ENCODE measurements around the gene SERPINE2.

Gene SERPINE2

DNA sequence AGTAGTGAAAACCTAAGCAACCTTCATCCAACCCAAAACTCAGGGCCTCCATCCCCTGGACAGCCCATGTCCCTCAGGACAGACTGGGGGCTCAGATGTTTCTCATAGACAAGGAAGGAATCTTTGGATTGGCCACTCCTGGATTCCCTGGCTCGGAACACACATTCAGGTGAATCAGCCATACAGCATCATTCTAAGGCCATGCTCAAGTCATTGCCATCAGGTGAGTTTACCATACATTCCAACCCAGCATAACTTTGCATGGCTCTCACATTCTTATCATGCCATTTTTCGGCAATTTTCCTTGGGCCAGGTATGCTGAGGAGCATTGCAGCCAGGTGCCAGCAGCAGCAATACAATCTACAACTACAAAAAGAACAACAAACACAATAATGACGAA lies 34.6 kb upstream of the SERPINE2 start:
- no peak overlapping the region for H3K27ac ChIP-seq (ENCODE audit: low read depth, low read length)
- H3K27me3 ChIP-seq (ENCODE audit: control insufficient read depth in 1 of 2, insufficient read depth in 2 of 2, low read length in 2 of 2), result peaks cover 0 to 2% of the 10 kb centered on the region in 2 donors
- H3K4me3 ChIP-seq (ENCODE audit: low read depth in 1 of 2, low read length in 2 of 2), result no peak overlapping the region
- H3K4me1 ChIP-seq (ENCODE audit: control insufficient read depth in 1 of 2, insufficient read depth in 2 of 2, low read length in 2 of 2), result no peaks in the 10 kb centered on the region
- no peaks in the 10 kb centered on the region for H3K9me3 ChIP-seq (ENCODE audit: control insufficient read depth in 1 of 2, low read length in 2 of 2)
- H3K36me3 ChIP-seq (ENCODE audit: control insufficient read depth in 1 of 2, insufficient read depth in 2 of 2, low read length in 2 of 2), result no peaks in the 10 kb centered on the region
- no peak overlapping the region for H3K9ac ChIP-seq (ENCODE audit: low read depth in 1 of 2, low read length in 2 of 2)

DNA sequence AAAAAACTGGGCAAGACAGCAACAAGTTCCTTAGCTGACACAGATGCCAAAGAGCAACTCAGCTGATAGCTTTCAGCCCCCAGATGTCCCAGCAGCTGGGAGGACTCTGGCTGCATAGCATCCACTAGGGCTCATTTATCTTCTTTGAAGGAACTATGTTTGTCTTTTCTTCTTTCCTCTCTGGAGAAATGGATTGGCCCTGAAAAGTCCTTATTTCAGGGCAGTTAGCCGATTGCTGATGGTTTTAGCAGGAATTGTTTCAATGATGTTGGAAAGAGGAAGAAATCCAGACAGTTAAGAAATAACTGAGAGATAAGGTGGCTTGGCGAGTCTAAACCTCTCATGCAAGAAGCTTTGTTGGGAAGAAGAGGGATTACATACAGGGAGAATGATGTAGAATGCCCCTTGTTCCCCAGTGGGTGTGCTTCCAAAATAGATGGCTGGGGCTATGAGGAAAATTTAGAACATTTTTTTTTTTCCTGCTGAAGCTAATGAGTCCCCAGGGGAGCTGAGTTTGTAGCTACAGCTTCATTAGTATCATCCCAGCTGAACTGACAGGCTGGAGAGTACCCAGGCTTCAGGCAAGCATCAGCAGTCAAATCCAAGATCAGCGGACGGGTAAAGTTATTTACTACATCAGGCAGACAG lies 33.6 kb upstream of the SERPINE2 start:
- Histone ChIP-seq H3K27me3 (ENCODE audit: control insufficient read depth in 1 of 2, insufficient read depth in 2 of 2, low read length in 2 of 2) (peaks cover 0 to 2% of the 10 kb centered on the region in 2 donors), H3K4me1 (ENCODE audit: control insufficient read depth in 1 of 2, insufficient read depth in 2 of 2, low read length in 2 of 2) (no peaks in the 10 kb centered on the region), H3K36me3 (ENCODE audit: control insufficient read depth in 1 of 2, insufficient read depth in 2 of 2, low read length in 2 of 2) (no peaks in the 10 kb centered on the region), H3K9me3 (ENCODE audit: control insufficient read depth in 1 of 2, low read length in 2 of 2) (no peaks in the 10 kb centered on the region), H3K27ac (ENCODE audit: low read depth, low read length) (no peak overlapping the region), H3K9ac (ENCODE audit: low read depth in 1 of 2, low read length in 2 of 2) (no peak overlapping the region), H3K4me3 (ENCODE audit: low read depth in 1 of 2, low read length in 2 of 2) (no peak overlapping the region)

GRCh38 chr2:224069172-224069571 lies 30.1 kb upstream of the SERPINE2 start:
- peaks cover 0 to 2% of the 10 kb centered on the region in 2 donors for H3K27me3 ChIP-seq (ENCODE audit: control insufficient read depth in 1 of 2, insufficient read depth in 2 of 2, low read length in 2 of 2)
- no peak overlapping the region for H3K4me3 ChIP-seq (ENCODE audit: low read depth in 1 of 2, low read length in 2 of 2)
- no peaks in the 10 kb centered on the region for H3K36me3 ChIP-seq (ENCODE audit: control insufficient read depth in 1 of 2, insufficient read depth in 2 of 2, low read length in 2 of 2)
- H3K27ac ChIP-seq (ENCODE audit: low read depth, low read length), result no peak overlapping the region
- H3K4me1 ChIP-seq (ENCODE audit: control insufficient read depth in 1 of 2, insufficient read depth in 2 of 2, low read length in 2 of 2), result no peaks in the 10 kb centered on the region
- no peaks in the 10 kb centered on the region for H3K9me3 ChIP-seq (ENCODE audit: control insufficient read depth in 1 of 2, low read length in 2 of 2)
- no peak overlapping the region for H3K9ac ChIP-seq (ENCODE audit: low read depth in 1 of 2, low read length in 2 of 2)

DNA sequence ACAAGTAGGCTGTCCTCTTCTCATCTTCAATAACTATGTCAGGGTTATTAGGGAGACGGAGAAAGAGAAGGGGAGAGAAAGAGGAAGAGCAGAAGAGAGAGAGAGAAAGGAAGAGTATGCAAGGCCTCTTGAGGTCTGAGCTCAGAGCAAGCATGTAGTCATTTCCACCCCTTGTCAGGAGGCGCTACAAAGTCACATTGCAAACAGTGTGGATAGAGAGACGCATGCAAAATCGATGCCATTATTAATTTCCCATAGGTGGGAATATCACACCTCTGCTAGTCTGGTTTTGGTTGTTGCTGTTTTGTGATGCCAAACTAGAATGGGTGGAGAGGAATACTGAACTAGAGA lies 24.2 kb upstream of the SERPINE2 start:
- Histone ChIP-seq H3K27ac (ENCODE audit: low read depth, low read length) (no peak overlapping the region), H3K36me3 (ENCODE audit: control insufficient read depth in 1 of 2, insufficient read depth in 2 of 2, low read length in 2 of 2) (no peaks in the 10 kb centered on the region), H3K9ac (ENCODE audit: low read depth in 1 of 2, low read length in 2 of 2) (no peak overlapping the region), H3K4me1 (ENCODE audit: control insufficient read depth in 1 of 2, insufficient read depth in 2 of 2, low read length in 2 of 2) (peaks cover 5 to 11% of the 10 kb centered on the region in 2 donors), H3K4me3 (ENCODE audit: low read depth in 1 of 2, low read length in 2 of 2) (no peak overlapping the region), H3K9me3 (ENCODE audit: control insufficient read depth in 1 of 2, low read length in 2 of 2) (no peaks in the 10 kb centered on the region), H3K27me3 (ENCODE audit: control insufficient read depth in 1 of 2, insufficient read depth in 2 of 2, low read length in 2 of 2) (no peaks in the 10 kb centered on the region)

- Histone ChIP-seq H3K27ac (ENCODE audit: low read depth, low read length) (no peak overlapping the region), H3K36me3 (ENCODE audit: control insufficient read depth in 1 of 2, insufficient read depth in 2 of 2, low read length in 2 of 2) (no peaks in the 10 kb centered on the region), H3K9me3 (ENCODE audit: control insufficient read depth in 1 of 2, low read length in 2 of 2) (no peaks in the 10 kb centered on the region), H3K4me3 (ENCODE audit: low read depth in 1 of 2, low read length in 2 of 2) (no peak overlapping the region), H3K27me3 (ENCODE audit: control insufficient read depth in 1 of 2, insufficient read depth in 2 of 2, low read length in 2 of 2) (no peaks in the 10 kb centered on the region), H3K9ac (ENCODE audit: low read depth in 1 of 2, low read length in 2 of 2) (no peak overlapping the region), H3K4me1 (ENCODE audit: control insufficient read depth in 1 of 2, insufficient read depth in 2 of 2, low read length in 2 of 2) (peaks cover 5 to 11% of the 10 kb centered on the region in 2 donors)
These were observed 23.6 kb upstream of the SERPINE2 start for GRCh38 chr2:224062481-224063297.

GRCh38 chr2:224060783-224061482 lies 21.8 kb upstream of the SERPINE2 start:
- H3K27me3 ChIP-seq (ENCODE audit: control insufficient read depth in 1 of 2, insufficient read depth in 2 of 2, low read length in 2 of 2), result no peaks in the 10 kb centered on the region
- no peak overlapping the region for H3K4me3 ChIP-seq (ENCODE audit: low read depth in 1 of 2, low read length in 2 of 2)
- no peak overlapping the region for H3K27ac ChIP-seq (ENCODE audit: low read depth, low read length)
- no peak overlapping the region for H3K9ac ChIP-seq (ENCODE audit: low read depth in 1 of 2, low read length in 2 of 2)
- H3K9me3 ChIP-seq (ENCODE audit: control insufficient read depth in 1 of 2, low read length in 2 of 2), result no peaks in the 10 kb centered on the region
- peaks cover 5 to 11% of the 10 kb centered on the region in 2 donors for H3K4me1 ChIP-seq (ENCODE audit: control insufficient read depth in 1 of 2, insufficient read depth in 2 of 2, low read length in 2 of 2)
- no peaks in the 10 kb centered on the region for H3K36me3 ChIP-seq (ENCODE audit: control insufficient read depth in 1 of 2, insufficient read depth in 2 of 2, low read length in 2 of 2)

- Histone ChIP-seq H3K9me3 (ENCODE audit: control insufficient read depth in 1 of 2, low read length in 2 of 2) (no peaks in the 10 kb centered on the region), H3K4me1 (ENCODE audit: control insufficient read depth in 1 of 2, insufficient read depth in 2 of 2, low read length in 2 of 2) (peaks cover 5 to 11% of the 10 kb centered on the region in 2 donors), H3K9ac (ENCODE audit: low read depth in 1 of 2, low read length in 2 of 2) (no peak overlapping the region), H3K27me3 (ENCODE audit: control insufficient read depth in 1 of 2, insufficient read depth in 2 of 2, low read length in 2 of 2) (no peaks in the 10 kb centered on the region), H3K4me3 (ENCODE audit: low read depth in 1 of 2, low read length in 2 of 2) (no peak overlapping the region), H3K36me3 (ENCODE audit: control insufficient read depth in 1 of 2, insufficient read depth in 2 of 2, low read length in 2 of 2) (no peaks in the 10 kb centered on the region), H3K27ac (ENCODE audit: low read depth, low read length) (no peak overlapping the region)
These were observed 20.1 kb upstream of the SERPINE2 start for GRCh38 chr2:224059178-224059577.

DNA sequence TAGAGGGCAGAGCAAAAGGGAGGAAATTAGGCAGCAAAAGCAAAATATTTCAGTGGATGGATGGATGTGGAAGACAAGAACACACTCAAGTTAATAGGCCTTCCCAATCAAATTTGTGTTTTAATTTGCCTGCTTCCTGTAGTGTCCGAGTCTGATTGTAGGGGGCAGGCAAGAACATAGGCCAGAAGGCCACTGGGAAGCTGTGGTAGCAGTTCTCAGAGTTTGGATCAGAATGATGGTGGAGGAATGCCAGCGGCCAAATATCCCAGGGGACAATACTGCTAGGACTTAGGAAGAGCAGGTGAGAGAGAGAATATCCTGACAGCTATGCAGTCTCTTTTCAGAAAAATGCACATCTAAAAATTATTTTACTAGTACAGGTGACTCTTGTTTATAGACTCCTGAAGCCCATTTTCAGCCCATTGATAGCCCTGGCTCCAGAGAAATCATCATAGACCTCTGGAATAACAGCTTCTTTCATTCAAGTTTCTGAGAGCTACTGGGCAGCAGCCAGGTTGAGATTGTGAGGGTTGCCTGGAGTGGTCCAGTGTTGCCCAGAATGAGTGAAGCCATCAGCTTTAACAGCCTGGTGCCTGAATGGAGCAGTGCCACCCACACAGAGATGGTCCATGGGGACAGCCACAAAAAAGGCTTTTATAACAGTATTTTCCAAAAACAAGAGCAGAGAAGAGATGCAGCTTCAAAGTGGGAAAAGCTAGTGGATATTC lies 19.1 kb upstream of the SERPINE2 start:
- H3K27ac ChIP-seq (ENCODE audit: low read depth, low read length), result no peak overlapping the region
- no peak overlapping the region for H3K9ac ChIP-seq (ENCODE audit: low read depth in 1 of 2, low read length in 2 of 2)
- H3K4me3 ChIP-seq (ENCODE audit: low read depth in 1 of 2, low read length in 2 of 2), result no peak overlapping the region
- H3K36me3 ChIP-seq (ENCODE audit: control insufficient read depth in 1 of 2, insufficient read depth in 2 of 2, low read length in 2 of 2), result no peaks in the 10 kb centered on the region
- H3K27me3 ChIP-seq (ENCODE audit: control insufficient read depth in 1 of 2, insufficient read depth in 2 of 2, low read length in 2 of 2), result no peaks in the 10 kb centered on the region
- peaks cover 5 to 9% of the 10 kb centered on the region in 2 donors for H3K4me1 ChIP-seq (ENCODE audit: control insufficient read depth in 1 of 2, insufficient read depth in 2 of 2, low read length in 2 of 2)
- no peaks in the 10 kb centered on the region for H3K9me3 ChIP-seq (ENCODE audit: control insufficient read depth in 1 of 2, low read length in 2 of 2)

GRCh38 chr2:224056889-224057288 lies 17.8 kb upstream of the SERPINE2 start:
- Histone ChIP-seq H3K27me3 (ENCODE audit: control insufficient read depth in 1 of 2, insufficient read depth in 2 of 2, low read length in 2 of 2) (no peaks in the 10 kb centered on the region), H3K9me3 (ENCODE audit: control insufficient read depth in 1 of 2, low read length in 2 of 2) (no peaks in the 10 kb centered on the region), H3K9ac (ENCODE audit: low read depth in 1 of 2, low read length in 2 of 2) (no peak overlapping the region), H3K27ac (ENCODE audit: low read depth, low read length) (no peak overlapping the region), H3K4me1 (ENCODE audit: control insufficient read depth in 1 of 2, insufficient read depth in 2 of 2, low read length in 2 of 2) (no peaks in the 10 kb centered on the region), H3K4me3 (ENCODE audit: low read depth in 1 of 2, low read length in 2 of 2) (no peak overlapping the region), H3K36me3 (ENCODE audit: control insufficient read depth in 1 of 2, insufficient read depth in 2 of 2, low read length in 2 of 2) (no peaks in the 10 kb centered on the region)

GRCh38 chr2:224055101-224055500 lies 16.0 kb upstream of the SERPINE2 start:
- Histone ChIP-seq H3K9me3 (ENCODE audit: control insufficient read depth in 1 of 2, low read length in 2 of 2) (no peaks in the 10 kb centered on the region), H3K36me3 (ENCODE audit: control insufficient read depth in 1 of 2, insufficient read depth in 2 of 2, low read length in 2 of 2) (no peaks in the 10 kb centered on the region), H3K4me3 (ENCODE audit: low read depth in 1 of 2, low read length in 2 of 2) (no peak overlapping the region), H3K27ac (ENCODE audit: low read depth, low read length) (no peak overlapping the region), H3K9ac (ENCODE audit: low read depth in 1 of 2, low read length in 2 of 2) (no peak overlapping the region), H3K4me1 (ENCODE audit: control insufficient read depth in 1 of 2, insufficient read depth in 2 of 2, low read length in 2 of 2) (no peaks in the 10 kb centered on the region), H3K27me3 (ENCODE audit: control insufficient read depth in 1 of 2, insufficient read depth in 2 of 2, low read length in 2 of 2) (peaks cover 0 to 3% of the 10 kb centered on the region in 2 donors)

All from duodenal mucosa (tissue), 2 donors.